GM21515 (cell line): ENCODE measurements around the gene IQSEC1.
"Not testable (repeated sequence)": the region's sequence is repeated elsewhere in the genome, so short reads cannot be mapped to it uniquely, and the experiment has no call there.

Source experiments
- ATAC-seq: cut with Tn5 transposase; IDR thresholded peaks from one replicate; pipeline ENCODE4 v1.9.1; 2021; ENCODE audit not compliant: unreplicated experiment

The IQSEC1 gene

GRCh38 chr3:12884186-12884680 is 189.0 kb downstream of the IQSEC1 start:
- ATAC-seq = no peak

GRCh38 chr3:12882336-12883310 is 190.6 kb downstream of the IQSEC1 start:
- ATAC-seq = no peak

GRCh38 chr3:12881858-12882257 is 191.4 kb downstream of the IQSEC1 start:
- not testable (repeated sequence) for ATAC-seq

GRCh38 chr3:12879191-12879815 is 193.9 kb downstream of the IQSEC1 start:
- no peak for ATAC-seq

GRCh38 chr3:12878758-12879157 is 194.5 kb downstream of the IQSEC1 start:
- ATAC-seq = not testable (repeated sequence)

- ATAC-seq = no peak
Observed at GRCh38 chr3:12878141-12878574, 195.1 kb downstream of the IQSEC1 start.

GRCh38 chr3:12877040-12877439 is 196.2 kb downstream of the IQSEC1 start:
- no peak for ATAC-seq

GRCh38 chr3:12875857-12876836 is 197.1 kb downstream of the IQSEC1 start:
- no peak for ATAC-seq

- ATAC-seq = no peak
Observed at GRCh38 chr3:12871404-12871983, 201.7 kb downstream of the IQSEC1 start.

- ATAC-seq = peak; percentile 45
Observed at GRCh38 chr3:12870942-12871341, 202.3 kb downstream of the IQSEC1 start.

- ATAC-seq = no peak
Observed at GRCh38 chr3:12869035-12869621, 204.1 kb downstream of the IQSEC1 start.

GRCh38 chr3:12868039-12869034 is 204.9 kb downstream of the IQSEC1 start:
- ATAC-seq = peak; percentile 51

- ATAC-seq = no peak
Observed at GRCh38 chr3:12866836-12867235, 206.4 kb downstream of the IQSEC1 start.

- ATAC-seq = no peak
Observed at GRCh38 chr3:12865271-12865670, 208.0 kb downstream of the IQSEC1 start.

- ATAC-seq = no peak
Observed at GRCh38 chr3:12862387-12862786, 210.8 kb downstream of the IQSEC1 start.

GRCh38 chr3:12861611-12862010 is 211.6 kb downstream of the IQSEC1 start:
- no peak for ATAC-seq

- ATAC-seq = no peak
Observed at GRCh38 chr3:12859840-12860239, 213.4 kb downstream of the IQSEC1 start.

- ATAC-seq = no peak
Observed at GRCh38 chr3:12856626-12857025, 216.6 kb downstream of the IQSEC1 start.

GRCh38 chr3:12854565-12854964 is 218.7 kb downstream of the IQSEC1 start:
- ATAC-seq = no peak
